Measurements from ENCODE around the gene MYO1A.

GRCh38 chr12:57046947-57047890, 2.7 kb downstream of the MYO1A start:
- no peak for TF ChIP-seq ZNF274 (IDR thresholded peaks at IDR 0.05; ENCODE audit: insufficient read depth, insufficient read length)
- TF ChIP-seq ATF2 (IDR thresholded peaks at IDR 0.05; ENCODE audit: low read length) = no peak
- TF ChIP-seq CTCF (IDR thresholded peaks at IDR 0.05 in 2 of 3, conservative IDR thresholded peaks at IDR 0.05 in 1 of 3; ENCODE audit: control insufficient read depth in 2 of 3, extremely low read depth in 1 of 3, insufficient read depth in 1 of 3, low read depth in 3 of 3, low read length in 3 of 3) = no peak
- TF ChIP-seq YY1 (IDR thresholded peaks at IDR 0.05; ENCODE audit: low read depth, low read length) = no peak
- no peak for TF ChIP-seq NFIC (IDR thresholded peaks at IDR 0.05; ENCODE audit: low read depth, low read length)
- no peak for TF ChIP-seq POLR2A (IDR thresholded peaks at IDR 0.05; ENCODE audit: low read depth, low read length)
- no peak for TF ChIP-seq EED (IDR thresholded peaks at IDR 0.05; ENCODE audit: low read depth)
- TF ChIP-seq GABPA (IDR thresholded peaks at IDR 0.05; ENCODE audit: low read depth) = no peak
- no peak for TF ChIP-seq EZH2 (IDR thresholded peaks at IDR 0.05; ENCODE audit: borderline replicate concordance, control insufficient read depth, low read depth, low read length)
- TF ChIP-seq RBBP5 (conservative IDR thresholded peaks at IDR 0.05) = no peak
- no peak for TF ChIP-seq BHLHE40 (IDR thresholded peaks at IDR 0.05; ENCODE audit: borderline replicate concordance in 1 of 2, low read depth in 2 of 2, low read length in 1 of 2)
- no peak for TF ChIP-seq ZNF24 (IDR thresholded peaks at IDR 0.05)

Measured in GM12878 (cell line).